ENCODE data around the gene RNF121. TPM values are rescaled to one million over a fixed set of nuclear protein-coding genes. Genes with fewer than 3 reads are reported as not detected.
A peak's percentile ranks its signal among the peaks of the same experiment; 100 is the strongest.

The RNF121 gene
- total and polyA plus RNA-seq, 7 experiments from 2014 or later = 8.8 to 37.2 (median 20.2) TPM

DNA sequence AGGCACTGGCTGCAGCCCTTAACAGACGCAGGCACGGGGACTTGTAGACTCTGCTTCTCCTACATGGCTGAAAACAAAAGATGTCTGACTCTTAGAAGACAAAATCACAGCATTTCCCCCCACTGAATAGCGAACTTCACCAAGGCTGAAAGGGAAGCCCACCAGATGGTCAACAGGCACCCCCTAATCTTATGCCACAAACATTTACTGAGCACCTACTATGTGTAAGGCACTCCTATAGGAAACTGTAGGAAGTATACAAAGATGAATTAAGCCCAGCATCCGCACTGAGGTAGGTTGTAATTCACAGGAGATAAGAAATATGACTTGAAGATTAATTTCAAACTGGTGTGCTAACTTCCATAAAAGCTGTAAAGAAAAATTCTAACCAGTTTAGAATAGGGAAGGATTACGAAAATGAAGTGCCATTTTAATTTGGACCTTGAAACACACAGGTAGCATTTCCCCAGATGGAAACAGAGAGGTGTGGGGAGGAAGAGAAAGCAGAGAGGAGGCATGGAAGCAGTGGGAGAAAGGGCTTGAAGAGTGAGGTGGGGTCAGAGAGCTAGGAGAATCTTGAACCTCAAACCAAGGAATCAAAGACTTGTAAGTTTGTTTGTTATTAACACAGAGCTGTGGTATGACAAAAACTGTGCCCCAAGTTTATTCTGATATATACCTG, 113.4 kb downstream of the RNF121 start:
- H3K9me3 Mint-ChIP-seq = no peaks in the 10 kb centered on the region
- no peak overlapping the region for H3K4me3 Mint-ChIP-seq
- no peaks in the 10 kb centered on the region for H3K27me3 Mint-ChIP-seq
- no peaks in the 10 kb centered on the region for H3K27me3 ChIP-seq (ENCODE audit: control insufficient read depth in 2 of 2, insufficient read depth in 2 of 2, low read length in 2 of 2)
- H3K36me3 Mint-ChIP-seq = peaks cover 0 to 4% (median 0%) of the 10 kb centered on the region in 5 donors
- peak in 2 of 9 donors; percentile 5 to 11 for DNase-seq
- H3K4me3 ChIP-seq (ENCODE audit: low read length) = peak overlapping the region; percentile 89
- no peaks in the 10 kb centered on the region for H3K36me3 ChIP-seq (ENCODE audit: control insufficient read depth in 2 of 3, insufficient read depth in 3 of 3, low read length in 3 of 3)
- CTCF ChIA-PET = interaction anchor here (0.6 to 2.3 kb wide), 6 partner anchors 10 to 49 kb away, joined by 3 to 9 read pairs (median 4); no protein-coding TSS in a partner anchor
- intact Hi-C loops (cut with micrococcal nuclease) = loop anchor here in 1 of 2 donors (5.0 kb wide), 1 partner anchor 590 kb away; the partner anchor contains the start of gene NADSYN1
- POLR2A ChIA-PET = interaction anchor here (0.6 to 9.0 kb wide), 16 partner anchors 12 to 183 kb away, joined by 3 to 190 read pairs (median 6); partner anchors contain the start of genes ANAPC15, INPPL1, LAMTOR1 and RNF121
- no peak for ATAC-seq
- H3K4me1 Mint-ChIP-seq = peaks cover 9 to 40% (median 31%) of the 10 kb centered on the region in 7 donors
- H3K27ac ChIP-seq (ENCODE audit: low read depth, low read length) = peak overlapping the region; percentile 88
- H3K27ac Mint-ChIP-seq = no peak overlapping the region
- H3K4me1 ChIP-seq (ENCODE audit: control insufficient read depth in 2 of 2, insufficient read depth in 2 of 2, low read length in 2 of 2) = peaks cover 40 to 46% of the 10 kb centered on the region in 2 donors
- H3K9me3 ChIP-seq (ENCODE audit: control insufficient read depth in 2 of 3, low read length in 3 of 3) = no peaks in the 10 kb centered on the region

GRCh38 chr11:72045849-72046248, 117.0 kb downstream of the RNF121 start:
- H3K36me3 Mint-ChIP-seq = peaks cover 0 to 13% (median 0%) of the 10 kb centered on the region in 5 donors
- no peak overlapping the region for H3K4me3 Mint-ChIP-seq
- no peaks in the 10 kb centered on the region for H3K27me3 Mint-ChIP-seq
- H3K9me3 Mint-ChIP-seq = no peaks in the 10 kb centered on the region
- peak overlapping the region in 2 of 9 donors; percentile 26 to 94 for H3K27ac Mint-ChIP-seq
- Histone ChIP-seq H3K9me3 (ENCODE audit: control insufficient read depth in 2 of 3, low read length in 3 of 3) (no peaks in the 10 kb centered on the region), H3K27me3 (ENCODE audit: control insufficient read depth in 2 of 2, insufficient read depth in 2 of 2, low read length in 2 of 2) (no peaks in the 10 kb centered on the region), H3K4me1 (ENCODE audit: control insufficient read depth in 2 of 2, insufficient read depth in 2 of 2, low read length in 2 of 2) (peaks cover 15 to 26% of the 10 kb centered on the region in 2 donors), H3K36me3 (ENCODE audit: control insufficient read depth in 2 of 3, insufficient read depth in 3 of 3, low read length in 3 of 3) (no peaks in the 10 kb centered on the region), H3K27ac (ENCODE audit: low read depth, low read length) (no peak overlapping the region), H3K4me3 (ENCODE audit: low read length) (no peak overlapping the region)
- DNase-seq = no peak
- no peak for ATAC-seq
- H3K4me1 Mint-ChIP-seq = peaks cover 17 to 39% (median 31%) of the 10 kb centered on the region in 7 donors
- CTCF ChIA-PET = interaction anchor here (1.4 kb wide), 1 partner anchor 29 kb away, joined by 3 read pairs; no protein-coding TSS in a partner anchor
- intact Hi-C loops (cut with micrococcal nuclease) = no loop called here
- POLR2A ChIA-PET = no interaction called here

Other genes starting within 250 kb of the RNF121 start
- not detected for gene DEFB108B, start 95.8 kb upstream of the RNF121 start, total RNA-seq
- not detected for gene DEFB108B, start 95.8 kb upstream of the RNF121 start, polyA plus RNA-seq
- not detected for gene DEFB131B, start 50.6 kb upstream of the RNF121 start, total RNA-seq
- gene DEFB131B, start 50.6 kb upstream of the RNF121 start, polyA plus RNA-seq = not detected
- gene XNDC1N, start 452 bp upstream of the RNF121 start, total RNA-seq = 10 to 100 TPM; 18.8 to 27.2 (median 24.3) TPM
- 1 to 10 TPM; 5.0 to 8.8 TPM for gene XNDC1N, start 452 bp upstream of the RNF121 start, polyA plus RNA-seq
- 10 to 100 TPM; 17.6 to 30.2 (median 23.1) TPM for gene IL18BP, start 69.9 kb downstream of the RNF121 start, total RNA-seq
- 10 to 100 TPM; 14.4 to 15.1 TPM for gene IL18BP, start 69.9 kb downstream of the RNF121 start, polyA plus RNA-seq
- 100 to 1,000 TPM; 216 to 453 (median 266) TPM for gene NUMA1, start 151.5 kb downstream of the RNF121 start, total RNA-seq
- gene NUMA1, start 151.5 kb downstream of the RNF121 start, polyA plus RNA-seq = 100 to 1,000 TPM in 1 of 2 donors, 10 to 100 TPM in 1; 27.1 to 142 TPM
- 1 to 10 TPM; 1.2 to 7.8 (median 4.6) TPM for gene LRRC51, start 151.8 kb downstream of the RNF121 start, total RNA-seq
- gene LRRC51, start 151.8 kb downstream of the RNF121 start, polyA plus RNA-seq = 1 to 10 TPM; 2.0 to 2.7 TPM
- gene LAMTOR1, start 174.3 kb downstream of the RNF121 start, total RNA-seq = 10 to 100 TPM; 41.8 to 83.0 (median 69.7) TPM
- 10 to 100 TPM; 63.2 to 78.0 TPM for gene LAMTOR1, start 174.3 kb downstream of the RNF121 start, polyA plus RNA-seq
- gene TOMT, start 176.9 kb downstream of the RNF121 start, total RNA-seq = under 1 TPM in 1 of 5 experiments, not detected in 4; 0.42 TPM
- not detected for gene TOMT, start 176.9 kb downstream of the RNF121 start, polyA plus RNA-seq
- gene ANAPC15, start 183.6 kb downstream of the RNF121 start, total RNA-seq = 10 to 100 TPM; 43.0 to 59.6 (median 44.1) TPM
- gene ANAPC15, start 183.6 kb downstream of the RNF121 start, polyA plus RNA-seq = 100 to 1,000 TPM in 1 of 2 donors, 10 to 100 TPM in 1; 99.1 to 113 TPM
- gene FOLR3, start 206.7 kb downstream of the RNF121 start, total RNA-seq = 1 to 10 TPM in 2 of 5 experiments, not detected in 3; 3.4 to 4.6 TPM
- not detected for gene FOLR3, start 206.7 kb downstream of the RNF121 start, polyA plus RNA-seq

All from naive thymus-derived CD4-positive, alpha-beta T cell (primary cell).